GM19452 (cell line): Measurements from ENCODE around the gene VSNL1.

ENCODE experiments used
- ATAC-seq: cut with Tn5 transposase; IDR thresholded peaks from one replicate; pipeline ENCODE4 v1.9.1; 2021; ENCODE audit not compliant: unreplicated experiment

Gene VSNL1

GRCh38 chr2:17643031-17643615, 102.6 kb downstream of the VSNL1 start:
- ATAC-seq = no peak

- no peak for ATAC-seq
These were observed 104.7 kb downstream of the VSNL1 start for GRCh38 chr2:17644997-17645720.

DNA sequence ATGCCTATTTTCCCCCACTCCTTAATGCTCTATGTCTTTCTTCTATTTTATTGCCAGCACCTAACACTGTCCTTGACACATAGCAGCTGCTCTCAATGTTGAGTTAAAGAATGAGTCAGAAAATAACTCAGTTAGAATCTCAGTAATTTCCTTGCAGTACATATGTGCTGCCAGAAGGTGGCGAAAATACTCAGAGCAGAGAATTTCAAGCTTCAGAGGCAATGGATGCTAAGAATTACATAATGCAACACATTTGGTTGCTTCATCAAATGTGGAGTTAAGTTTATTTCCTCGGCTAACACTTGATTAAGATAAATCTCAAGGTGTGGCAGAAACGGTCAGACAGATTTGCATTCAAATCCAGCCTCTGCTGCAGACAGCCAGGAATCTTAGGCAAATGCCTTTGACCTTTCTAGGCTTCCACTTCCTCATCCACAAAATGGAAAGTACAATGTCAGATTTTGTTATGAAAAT, 105.6 kb downstream of the VSNL1 start:
- ATAC-seq = peak; percentile 85

DNA sequence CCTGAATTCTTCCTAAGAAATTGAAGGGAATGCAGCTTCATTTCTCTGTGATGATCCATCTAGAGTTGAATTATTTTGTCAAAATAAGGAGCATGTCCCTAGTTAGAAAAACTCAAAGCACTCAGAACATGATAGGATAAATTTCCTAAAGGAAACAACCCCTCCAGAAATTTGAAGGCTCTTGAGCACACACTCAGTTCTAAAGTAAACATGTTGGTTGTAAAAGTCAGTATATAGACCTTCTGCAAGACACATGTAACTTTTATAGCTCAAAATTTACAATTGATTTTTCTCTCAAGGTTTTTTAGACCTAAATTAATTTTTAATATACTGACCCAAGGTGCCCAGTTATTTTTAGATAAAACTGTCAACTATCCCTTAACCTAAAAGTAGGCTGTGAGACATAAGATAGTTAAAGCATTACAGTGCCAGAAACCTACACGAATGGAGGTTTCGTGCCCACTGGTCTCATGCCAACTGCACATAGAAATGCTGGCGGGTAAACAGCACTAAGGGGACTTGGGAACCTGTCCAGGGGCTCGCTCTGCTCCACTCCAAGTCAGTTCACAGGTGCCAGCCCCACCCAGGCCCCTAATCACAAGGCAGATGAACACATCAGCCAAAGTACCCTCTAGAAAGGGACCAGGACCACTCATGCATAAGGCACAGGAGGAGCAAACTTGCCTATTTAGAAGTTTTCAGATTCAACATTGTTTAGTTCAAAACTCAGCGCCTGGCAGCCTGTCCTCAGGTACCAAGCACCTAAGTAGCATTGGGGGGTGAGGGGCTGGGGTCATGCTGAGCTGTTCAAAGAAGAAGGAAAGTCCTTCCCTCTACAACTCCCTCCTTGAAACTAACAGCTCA, 106.6 kb downstream of the VSNL1 start:
- no peak for ATAC-seq

- ATAC-seq = no peak
These were observed 108.1 kb downstream of the VSNL1 start for GRCh38 chr2:17648581-17648980.

- no peak for ATAC-seq
These were observed 108.5 kb downstream of the VSNL1 start for GRCh38 chr2:17649026-17649425.

GRCh38 chr2:17652681-17653394, 112.3 kb downstream of the VSNL1 start:
- ATAC-seq = no peak

GRCh38 chr2:17657759-17658158, 117.3 kb downstream of the VSNL1 start:
- no peak for ATAC-seq

DNA sequence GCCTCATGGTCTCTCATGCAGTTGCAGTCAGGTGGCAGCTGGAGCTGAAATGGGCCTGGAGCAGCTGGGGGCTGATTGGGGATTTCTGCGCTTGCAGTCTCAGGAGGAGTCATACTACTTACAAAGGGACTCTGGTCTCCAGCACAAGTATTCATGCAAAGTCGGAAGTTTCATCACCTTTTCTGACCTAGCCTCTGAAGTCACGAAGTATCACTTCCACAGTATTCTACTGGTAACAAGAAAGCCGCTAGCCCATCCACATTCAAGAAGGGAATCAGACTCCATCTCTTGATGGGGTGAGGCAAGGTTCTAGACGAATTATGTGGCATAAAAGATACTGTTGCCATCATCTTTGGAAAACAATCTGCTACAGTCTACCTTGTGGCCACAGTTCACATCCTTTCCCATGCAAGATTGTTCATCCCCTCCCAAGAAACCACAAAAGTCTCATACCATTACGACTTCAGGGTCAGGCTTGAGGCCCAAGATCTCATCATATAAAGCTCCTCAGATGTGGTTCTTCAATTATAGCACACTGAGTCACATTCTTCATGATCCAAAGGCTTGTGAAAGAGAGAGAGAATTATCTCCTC, 117.9 kb downstream of the VSNL1 start:
- no peak for ATAC-seq

DNA sequence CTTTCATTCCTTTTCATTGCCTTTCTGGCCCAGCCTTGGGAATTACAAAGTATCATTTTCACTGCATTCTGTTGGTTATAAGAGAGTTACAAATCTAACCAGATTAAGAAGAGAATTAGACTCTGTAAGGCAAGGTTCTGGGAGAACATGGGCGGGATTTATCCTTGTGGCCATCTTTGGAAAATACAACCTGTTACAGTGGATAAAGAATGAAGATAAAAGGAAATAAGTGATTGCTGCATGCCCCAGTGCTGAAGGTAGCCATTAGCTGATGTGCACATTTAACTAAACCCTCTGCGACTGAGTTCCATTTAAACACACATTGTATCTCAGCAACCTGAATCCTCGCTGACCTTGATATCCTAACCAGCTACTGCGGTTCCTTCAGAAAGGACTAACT, 119.7 kb downstream of the VSNL1 start:
- no peak for ATAC-seq

GRCh38 chr2:17661460-17661859, 121.0 kb downstream of the VSNL1 start:
- ATAC-seq = no peak

- ATAC-seq = no peak
These were observed 122.2 kb downstream of the VSNL1 start for GRCh38 chr2:17662723-17663122.

GRCh38 chr2:17664534-17664933, 124.0 kb downstream of the VSNL1 start:
- no peak for ATAC-seq

DNA sequence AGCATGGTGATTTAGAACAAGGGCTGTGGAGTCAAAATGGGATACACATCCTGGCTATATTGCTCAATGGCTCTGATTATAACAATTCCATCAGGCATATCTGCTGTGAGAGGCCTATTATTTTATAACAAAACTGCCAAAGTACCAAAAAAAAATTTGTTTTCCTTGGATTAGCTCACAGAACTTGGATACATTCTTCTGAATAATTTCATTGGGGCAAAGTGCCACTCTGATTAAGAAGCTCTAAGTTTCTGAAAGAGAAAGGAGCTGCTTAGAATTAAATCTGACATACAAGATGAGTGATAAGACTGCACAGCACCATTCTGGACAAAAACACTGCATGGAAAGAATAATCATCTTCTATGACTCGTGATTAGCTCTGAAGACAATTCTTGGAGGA, 127.4 kb downstream of the VSNL1 start:
- no peak for ATAC-seq

DNA sequence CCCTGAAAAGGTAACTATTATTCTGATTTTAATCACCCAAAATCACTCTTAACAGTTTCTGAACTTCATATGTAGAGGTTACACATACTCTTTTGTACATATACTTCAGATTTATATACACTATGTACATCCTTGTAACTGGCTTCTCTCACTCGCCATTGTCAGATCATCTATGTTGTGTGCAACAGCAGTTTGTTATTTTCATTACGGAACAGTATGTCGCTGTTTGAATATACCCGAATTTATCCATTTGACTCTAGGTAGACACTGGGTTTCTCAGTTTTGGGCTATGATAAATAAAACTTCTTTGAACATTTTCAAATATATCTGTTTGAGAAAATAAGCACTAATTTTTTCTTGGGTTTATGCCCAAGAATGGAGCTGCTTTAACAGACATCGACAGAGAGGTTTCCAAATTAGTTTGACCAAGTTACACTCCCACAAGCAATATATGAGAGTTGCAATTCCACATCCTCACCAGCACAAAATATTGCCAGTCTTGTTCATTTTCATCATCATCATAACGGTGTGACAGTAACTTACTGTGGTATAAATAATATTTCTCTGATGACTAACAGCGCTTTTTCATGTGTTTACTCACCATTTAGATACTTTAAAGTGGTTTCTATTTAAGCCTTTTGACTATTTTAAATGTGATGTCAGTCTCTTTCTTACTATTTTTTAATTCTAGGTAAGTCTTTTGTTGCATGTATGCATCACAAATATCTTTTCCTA, 132.3 kb downstream of the VSNL1 start:
- ATAC-seq = no peak

GRCh38 chr2:17674817-17675216, 134.3 kb downstream of the VSNL1 start:
- ATAC-seq = no peak

- ATAC-seq = no peak
These were observed 139.6 kb downstream of the VSNL1 start for GRCh38 chr2:17680119-17680518.

GRCh38 chr2:17682098-17682857, 141.8 kb downstream of the VSNL1 start:
- no peak for ATAC-seq

DNA sequence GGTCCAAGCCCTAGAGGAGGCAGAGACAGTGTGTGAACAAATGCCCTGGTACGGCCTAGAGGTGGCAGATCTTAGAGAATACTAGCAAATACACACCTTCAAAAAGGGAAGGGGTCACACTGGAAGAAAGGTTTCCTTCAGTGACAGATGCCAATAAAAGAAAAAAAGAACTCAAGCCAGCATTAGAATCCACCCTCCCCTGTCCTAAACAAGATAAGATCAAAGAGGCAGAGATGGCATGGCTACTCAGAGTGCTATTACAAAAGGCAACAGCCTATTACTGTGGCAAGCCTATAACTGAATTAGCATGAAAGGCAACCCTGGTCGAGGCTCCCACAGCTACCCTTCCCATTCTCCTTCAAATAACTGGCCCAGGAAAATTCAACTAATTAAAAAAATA, 143.5 kb downstream of the VSNL1 start:
- ATAC-seq = no peak
